D341Med (cell line): Measurements from ENCODE around the gene OLFM4.
A peak's percentile ranks its signal among the peaks of the same experiment; 100 is the strongest.

Experiments used
- DNase-seq: peaks from one replicate; pipeline ENCODE4 v3.0.0; 2012; ENCODE audit warnings: low spot score

Gene OLFM4

DNA sequence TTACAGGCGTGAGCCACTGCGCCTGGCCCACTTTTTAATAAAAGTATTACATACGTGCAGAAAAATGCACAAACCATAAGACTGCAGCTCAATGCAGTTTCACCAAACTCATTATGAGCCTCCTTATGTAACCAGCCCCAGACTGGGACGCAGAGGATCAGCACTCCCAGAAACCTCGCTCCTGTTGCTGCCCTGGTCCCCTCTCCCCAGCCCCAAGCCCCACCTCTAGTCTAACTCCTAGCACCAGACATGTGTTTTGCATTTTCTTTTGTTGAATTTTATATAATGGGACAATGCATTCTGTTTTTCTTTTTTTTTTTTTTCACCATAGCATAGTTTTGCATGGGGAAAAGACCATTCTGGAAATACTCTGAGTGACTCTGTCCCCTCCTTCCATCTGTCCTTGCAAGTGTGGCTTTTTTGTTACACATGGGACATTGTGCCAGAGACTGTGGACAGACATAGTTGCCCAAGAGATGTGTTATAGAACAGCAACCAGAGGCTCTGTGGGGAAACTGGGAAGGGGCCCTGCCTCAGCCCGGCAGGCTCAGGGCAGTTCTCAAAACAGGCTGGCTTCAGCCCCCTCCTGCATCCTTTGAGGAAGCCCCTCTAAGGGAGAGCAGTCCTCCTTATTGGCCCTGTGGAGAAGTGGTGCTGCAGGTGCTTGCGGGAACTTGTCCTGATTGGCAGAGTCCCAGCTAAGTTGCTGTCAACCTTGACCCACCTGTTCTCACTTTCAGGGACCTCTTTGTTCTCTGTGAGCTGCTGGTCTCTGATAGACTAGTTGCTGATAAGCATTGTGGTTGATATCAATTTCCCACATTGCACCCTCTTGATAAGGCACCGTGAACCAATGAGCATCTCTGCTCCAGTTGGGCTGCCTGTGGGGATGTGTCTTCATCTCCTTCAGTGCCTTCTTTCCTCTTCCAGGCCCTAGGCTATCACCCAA lies 13.8 kb upstream of the OLFM4 start:
- no peak for DNase-seq

DNA sequence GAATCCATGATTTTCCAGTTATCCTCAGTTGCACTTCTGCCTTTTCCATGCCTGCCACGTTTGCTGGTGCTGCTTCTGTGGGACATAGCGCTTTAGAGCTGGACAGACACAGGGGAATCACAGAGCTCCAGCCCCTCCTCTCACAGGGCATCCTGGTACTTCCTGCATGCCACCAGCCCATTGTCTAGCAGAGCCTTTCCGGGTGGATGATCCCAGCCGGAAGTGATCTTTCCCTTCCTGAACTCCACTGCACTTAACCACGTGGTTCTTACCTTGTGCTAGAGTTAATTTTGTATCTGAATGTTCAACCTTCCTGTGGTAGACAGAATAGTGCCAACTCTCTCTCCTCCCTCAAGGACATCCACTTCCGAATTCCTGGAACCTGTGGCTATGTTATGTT lies 12.6 kb upstream of the OLFM4 start:
- DNase-seq, result no peak

DNA sequence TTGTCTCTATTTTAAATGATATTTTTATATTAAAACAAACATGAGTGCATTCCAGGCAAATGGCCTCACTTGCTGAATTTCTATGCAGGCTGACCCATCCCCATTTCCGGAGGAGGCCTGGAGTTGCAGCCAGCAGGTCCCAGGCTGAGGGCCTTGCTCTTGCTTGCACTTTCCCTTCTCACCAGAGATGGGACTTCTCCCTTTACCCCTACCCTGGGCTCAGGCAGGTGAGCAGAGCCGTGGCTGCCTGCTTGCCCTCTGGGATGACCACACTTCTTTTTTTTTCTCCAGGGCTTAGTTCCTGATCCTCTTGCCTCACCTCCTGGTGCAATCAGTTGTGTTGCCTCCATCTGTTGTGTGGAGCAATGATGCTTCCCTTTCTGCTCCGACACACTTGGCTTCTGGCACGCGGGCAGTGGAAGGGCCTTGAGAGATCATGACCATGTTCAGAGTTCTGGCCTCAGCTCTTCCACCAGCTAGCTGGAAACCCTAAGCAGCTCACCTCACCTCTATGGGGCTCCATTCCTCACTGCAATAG lies 11.1 kb upstream of the OLFM4 start:
- DNase-seq, result no peak

DNA sequence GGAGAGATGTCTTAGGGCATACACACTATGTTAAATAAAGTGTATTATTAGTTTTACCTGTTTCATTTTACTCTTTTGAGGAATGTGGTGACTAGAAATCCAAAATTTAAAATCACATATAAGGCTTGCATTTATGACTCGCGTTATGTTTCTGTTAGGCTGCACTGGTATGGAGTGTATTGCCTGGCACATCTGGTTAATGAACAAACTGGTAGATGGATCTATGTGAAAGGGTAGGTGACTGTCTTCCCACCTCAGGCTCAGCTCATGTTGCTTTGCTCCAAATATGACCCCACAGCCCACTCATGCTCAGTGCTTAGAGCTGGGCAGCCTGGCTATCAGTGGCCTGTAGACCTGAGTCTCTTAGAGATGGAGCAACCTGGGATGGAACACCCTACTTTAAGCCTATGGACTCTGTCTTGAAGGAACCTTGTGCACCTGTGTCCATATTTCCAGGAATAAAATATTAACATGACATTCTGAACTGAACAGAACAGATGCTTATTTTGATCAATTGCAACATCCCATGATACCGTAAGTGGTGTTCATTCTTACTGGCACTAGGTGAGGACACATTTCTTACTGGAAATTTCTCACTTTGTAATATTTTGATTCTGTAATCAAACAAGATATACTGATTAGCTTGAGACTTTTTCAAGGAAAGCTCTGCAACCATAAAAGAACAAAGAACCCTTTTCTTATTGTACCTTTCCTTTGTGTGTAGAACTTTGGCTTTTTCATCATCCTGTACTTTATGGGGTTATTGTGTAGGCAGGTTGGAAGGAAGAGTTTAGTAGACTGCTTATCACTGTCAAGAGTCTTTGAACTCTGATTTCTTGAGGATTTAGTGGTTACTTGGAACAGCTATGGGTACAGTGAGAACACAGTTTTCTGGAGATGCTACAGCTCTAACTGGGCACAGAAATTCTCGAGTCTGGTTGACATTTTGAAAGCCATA lies 9.6 kb upstream of the OLFM4 start:
- no peak for DNase-seq

DNA sequence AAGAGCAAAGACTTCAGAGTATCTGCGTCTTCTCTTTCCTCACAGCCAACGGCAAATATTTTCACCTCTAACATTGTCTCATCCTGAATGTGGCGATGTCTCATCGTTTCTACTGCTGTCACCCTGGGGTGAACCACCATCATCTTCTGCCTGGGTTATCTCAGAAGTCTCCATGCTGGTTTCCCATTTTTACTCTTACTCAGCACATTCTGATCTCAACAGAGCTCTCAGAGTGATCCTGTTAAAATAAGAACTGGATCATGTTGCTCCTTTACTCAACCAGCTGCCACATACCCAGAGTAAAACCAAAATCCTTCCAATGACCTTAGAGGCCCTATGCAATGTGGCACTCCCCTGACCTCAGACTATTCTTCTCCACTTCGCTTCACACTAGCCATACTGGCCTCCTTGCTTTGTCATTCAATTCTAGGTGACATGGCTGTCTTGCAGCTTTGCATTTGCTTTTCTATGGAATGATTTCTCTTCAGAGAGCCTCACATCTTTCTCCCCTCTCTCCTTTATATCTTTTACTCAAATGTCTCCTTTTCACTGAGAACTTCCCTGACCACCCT lies 7.8 kb upstream of the OLFM4 start:
- DNase-seq, result no peak

DNA sequence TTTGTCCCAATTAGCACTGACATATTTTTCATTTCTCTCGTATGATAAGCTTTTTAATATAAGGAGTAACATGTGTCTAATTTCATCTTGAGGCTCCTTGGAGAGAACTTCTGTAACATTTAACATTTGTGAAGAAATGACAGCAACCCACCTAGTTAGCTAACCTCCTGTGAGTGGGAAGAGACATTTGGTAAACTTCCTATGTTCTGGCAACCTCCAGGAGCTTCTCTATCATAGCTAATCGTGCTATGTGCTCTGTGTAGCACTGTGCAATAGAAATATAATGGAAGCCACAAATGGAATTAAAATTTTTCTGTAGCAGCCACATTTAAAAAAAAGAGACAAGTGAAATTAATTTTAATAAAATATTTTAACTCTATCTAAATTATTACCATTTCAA lies 5.4 kb upstream of the OLFM4 start:
- no peak for DNase-seq

DNA sequence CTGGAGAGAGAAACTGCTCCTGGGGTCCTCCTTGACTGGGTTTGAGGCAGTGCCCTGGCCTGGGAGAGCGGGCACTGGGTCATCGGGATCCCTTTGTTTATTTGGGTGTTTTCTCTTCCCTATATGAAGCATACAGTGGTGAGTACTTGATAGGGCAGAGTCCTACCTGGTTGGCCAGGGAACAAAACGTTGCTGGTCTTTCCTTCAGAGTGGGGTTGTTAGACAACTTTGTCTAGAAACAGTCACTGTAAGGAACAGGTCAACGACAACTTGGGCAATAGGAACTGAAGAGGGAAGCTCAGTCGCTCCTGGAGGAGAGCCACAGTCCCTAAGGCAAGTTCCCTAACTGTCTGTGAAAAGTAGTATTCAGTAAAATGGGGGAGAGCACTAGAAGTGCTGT lies 550 bp upstream of the OLFM4 start:
- no peak for DNase-seq

DNA sequence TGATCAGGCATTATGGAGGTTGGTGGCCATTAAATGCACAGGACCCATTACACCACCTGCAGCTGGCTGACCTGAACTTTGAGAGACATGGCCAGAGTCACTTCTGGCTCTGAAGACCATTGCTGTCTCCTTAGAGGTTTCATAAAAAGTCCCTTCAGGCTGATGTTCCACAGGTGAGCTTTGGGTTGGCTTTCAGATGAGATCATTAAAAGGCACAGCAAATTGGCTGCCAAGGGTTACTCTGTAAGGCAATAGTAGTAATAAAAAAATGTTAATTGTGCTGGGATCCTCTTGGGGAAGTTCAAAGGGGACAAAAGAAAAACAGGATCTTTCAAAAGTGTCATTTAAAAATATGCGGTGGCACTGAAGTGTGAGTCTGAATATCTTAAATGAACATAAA lies 4.2 kb downstream of the OLFM4 start:
- DNase-seq, result no peak

DNA sequence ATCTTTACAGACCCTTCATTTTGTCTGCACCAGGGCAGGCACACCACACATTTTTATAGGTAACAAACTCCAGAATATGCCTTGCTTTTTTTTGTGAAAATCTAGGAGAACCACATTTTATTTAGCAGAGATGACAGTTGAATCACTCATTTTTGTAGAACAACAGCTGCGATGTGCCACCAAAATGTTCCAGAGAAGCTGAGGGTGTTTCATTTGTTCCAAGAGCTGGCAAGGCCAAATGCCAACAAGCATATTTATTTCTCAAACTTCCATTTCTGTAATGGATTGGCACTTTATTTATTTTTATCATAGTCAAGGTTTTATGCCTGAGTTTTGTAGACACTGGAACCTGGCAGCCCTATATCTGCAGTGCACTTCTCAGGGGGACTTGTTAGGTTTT lies 10.4 kb downstream of the OLFM4 start:
- DNase-seq, result no peak

DNA sequence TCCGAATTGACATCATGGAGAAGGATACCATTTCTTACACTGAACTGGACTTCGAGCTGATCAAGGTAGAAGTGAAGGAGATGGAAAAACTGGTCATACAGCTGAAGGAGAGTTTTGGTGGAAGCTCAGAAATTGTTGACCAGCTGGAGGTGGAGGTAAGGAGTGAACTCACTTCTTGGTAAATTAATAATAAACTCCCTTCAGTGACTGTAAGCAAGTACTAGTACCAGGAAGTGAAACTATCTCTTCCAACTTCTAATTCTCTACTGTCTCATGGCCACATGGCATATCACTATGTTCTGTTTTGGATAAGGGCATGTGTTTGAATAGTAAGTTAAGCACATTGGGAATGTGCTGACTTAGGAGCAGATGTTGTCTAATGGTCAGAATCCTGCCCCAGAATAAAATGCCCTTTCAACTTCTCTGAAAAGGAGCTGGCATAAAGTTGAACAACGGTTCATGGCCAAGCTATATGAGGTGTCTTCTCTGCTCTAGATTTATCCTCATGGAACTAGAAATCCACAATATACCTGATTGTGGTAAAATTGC lies 13.4 kb downstream of the OLFM4 start:
- DNase-seq, result no peak

DNA sequence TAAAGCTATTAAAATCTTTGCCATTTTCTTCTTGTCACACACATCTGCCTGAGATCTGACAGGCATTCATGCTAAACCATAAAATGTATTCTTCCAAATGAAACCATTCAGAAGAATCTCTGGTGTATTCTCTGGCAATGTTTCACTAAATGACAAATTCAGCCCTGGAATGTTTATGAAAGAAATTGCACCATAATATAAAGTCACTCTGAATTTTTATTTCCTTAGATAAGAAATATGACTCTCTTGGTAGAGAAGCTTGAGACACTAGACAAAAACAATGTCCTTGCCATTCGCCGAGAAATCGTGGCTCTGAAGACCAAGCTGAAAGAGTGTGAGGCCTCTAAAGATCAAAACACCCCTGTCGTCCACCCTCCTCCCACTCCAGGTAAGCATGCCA lies 14.3 kb downstream of the OLFM4 start:
- DNase-seq, result no peak

DNA sequence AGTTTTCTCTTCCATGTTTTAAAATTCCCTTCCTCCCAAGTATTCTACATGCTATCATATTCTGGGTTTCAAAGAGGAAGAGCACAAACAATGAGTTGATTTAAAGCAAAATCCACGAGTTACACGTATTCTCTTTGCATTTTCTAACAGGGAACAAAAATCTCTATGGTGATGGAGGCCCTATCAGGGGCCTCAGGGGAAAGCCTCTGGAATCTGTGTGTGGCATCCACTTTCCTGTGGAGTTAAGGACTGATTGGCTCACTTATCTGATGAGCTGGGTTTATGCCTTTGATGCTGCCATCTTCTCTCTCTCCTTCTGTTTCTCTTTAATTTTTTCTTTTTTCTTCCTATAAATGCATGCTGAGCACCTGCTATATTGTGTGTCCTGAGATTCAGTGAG lies 14.8 kb downstream of the OLFM4 start:
- DNase-seq, result no peak

DNA sequence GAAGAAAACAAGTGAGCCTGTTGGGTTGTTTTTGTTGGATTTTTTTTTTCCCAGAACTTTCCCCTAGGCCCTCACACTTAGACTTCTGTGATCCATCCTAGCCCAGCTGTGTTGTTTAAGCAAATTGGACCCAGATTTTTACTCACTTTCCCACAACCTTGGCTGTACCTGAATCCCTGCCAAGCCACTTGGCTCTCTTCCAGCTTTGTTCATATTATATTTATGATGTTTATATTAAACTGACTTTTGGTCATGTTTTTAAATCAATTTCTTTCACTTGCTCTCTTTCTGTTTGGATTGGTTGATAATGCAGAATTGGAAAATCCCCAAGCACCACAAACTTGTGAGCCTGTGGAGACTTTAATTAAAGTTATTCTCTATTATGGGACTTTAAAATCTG lies 16.6 kb downstream of the OLFM4 start:
- no peak for DNase-seq

DNA sequence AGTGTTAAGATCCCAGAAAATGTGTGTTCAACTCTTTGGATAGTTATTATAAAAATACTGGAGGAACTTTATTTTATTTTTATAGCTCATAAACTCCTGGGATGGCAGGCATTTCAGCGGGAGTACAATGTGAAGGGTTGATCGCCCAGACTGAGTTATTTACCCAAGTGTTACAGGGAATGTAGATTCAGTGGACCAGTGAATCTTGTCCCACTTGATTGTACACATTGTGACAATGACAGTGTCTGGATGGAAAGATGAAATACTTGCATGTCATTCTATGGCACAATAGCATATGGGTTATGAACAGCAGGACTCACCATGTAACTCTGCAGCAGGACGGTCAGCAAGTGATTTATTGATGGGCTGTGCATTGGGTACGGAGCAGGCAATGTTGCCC lies 20.3 kb downstream of the OLFM4 start:
- DNase-seq, result no peak

DNA sequence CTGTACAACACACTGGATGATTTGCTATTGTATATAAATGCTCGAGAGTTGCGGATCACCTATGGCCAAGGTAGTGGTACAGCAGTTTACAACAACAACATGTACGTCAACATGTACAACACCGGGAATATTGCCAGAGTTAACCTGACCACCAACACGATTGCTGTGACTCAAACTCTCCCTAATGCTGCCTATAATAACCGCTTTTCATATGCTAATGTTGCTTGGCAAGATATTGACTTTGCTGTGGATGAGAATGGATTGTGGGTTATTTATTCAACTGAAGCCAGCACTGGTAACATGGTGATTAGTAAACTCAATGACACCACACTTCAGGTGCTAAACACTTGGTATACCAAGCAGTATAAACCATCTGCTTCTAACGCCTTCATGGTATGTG lies 21.5 kb downstream of the OLFM4 start:
- DNase-seq, result no peak

DNA sequence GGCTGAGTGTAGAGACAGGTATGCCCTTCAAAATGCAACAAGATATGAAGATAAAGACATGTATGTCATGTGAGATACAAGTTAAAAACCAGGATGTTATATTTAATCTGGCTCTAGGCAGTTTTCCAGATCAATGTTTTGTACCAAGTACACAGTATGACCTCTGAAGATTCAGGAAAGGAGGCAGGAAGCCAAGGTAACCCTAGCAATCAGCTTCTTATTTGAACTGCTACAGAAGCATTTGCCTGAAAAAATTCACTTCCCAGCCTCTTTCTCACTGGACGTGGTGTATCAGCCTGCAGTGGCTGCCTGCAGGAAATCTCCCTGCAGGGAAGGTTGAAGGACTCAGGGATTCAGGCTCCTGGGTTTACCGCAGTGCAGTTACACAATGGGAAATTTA lies 24.1 kb downstream of the OLFM4 start:
- no peak for DNase-seq

DNA sequence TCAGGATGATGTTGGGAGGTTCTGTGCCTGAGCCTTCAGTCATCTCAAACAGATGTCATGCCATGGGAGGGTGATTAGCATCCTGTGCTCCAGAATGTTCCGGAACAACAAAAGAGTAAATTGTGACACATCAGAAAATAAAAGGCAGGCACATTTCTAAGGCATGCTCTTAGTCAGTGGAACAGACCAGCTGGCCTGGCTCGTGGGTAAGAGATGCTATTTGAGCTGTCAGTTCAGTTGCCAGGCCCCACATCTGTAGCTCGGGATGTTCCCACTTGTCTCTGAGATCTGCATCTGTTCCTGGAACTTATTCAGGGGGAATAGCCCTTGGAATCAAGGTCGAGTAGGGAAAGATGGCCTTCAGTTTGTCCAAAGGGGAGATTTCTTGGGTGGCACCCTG lies 26.0 kb downstream of the OLFM4 start:
- no peak for DNase-seq

DNA sequence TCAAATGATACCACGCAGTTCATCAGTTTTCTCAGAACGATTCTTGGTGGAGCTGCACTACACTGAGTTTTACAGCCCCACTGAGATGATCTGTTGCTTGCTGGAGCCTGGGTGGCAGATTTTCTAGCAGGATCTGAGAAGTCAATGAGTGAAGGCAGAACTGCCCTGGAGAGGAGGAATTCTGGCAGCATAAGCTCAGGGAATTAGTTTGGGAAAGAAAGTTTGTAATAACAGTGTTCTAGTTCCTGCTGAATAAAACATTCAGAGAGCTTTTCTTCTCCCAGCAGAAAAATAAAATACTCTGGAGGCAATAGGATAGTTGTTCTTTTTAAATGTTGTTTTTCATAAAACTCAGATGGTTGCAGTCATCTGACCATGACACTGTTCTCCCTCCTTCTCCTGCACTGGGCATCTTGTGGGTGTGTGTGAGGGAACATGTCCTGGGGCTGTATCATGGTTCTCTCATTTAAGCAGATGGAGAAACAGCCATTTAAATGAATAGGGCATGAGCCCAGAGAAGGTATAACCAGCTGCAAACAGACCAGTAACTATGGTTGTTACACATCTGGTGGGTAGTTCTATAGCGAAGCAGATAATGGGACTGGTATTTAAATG lies 29.6 kb downstream of the OLFM4 start:
- DNase-seq, result no peak

DNA sequence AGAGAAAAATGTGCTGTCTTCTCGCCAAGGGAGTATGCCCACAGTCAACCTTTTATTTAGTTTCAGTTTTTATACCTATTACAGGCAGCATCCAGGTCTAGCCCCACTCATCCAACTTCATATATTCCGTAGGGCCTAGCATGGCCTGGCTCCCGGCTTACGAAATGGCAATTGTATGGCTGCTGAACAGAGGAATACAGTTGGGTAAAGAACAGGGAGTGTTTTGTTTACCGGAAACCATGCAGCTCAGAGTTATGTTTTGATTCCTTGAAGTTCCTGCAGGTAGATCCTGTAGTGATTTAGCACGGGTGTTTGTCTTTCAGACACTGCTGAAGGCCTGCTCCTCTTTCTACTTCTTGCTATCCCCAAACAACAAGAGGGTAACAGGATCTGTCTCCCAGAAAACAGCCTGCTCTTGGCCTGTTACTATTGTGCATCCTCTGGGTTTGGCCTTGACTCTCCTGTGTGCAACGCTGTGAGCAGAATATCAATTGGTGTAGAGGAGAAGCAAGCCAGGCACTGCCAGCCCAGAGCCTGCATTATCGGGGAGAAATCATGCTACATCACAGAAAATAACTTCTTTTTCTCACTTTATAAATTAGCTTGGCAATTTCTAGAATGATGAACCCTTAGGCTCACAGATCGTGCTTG lies 32.4 kb downstream of the OLFM4 start:
- no peak for DNase-seq

DNA sequence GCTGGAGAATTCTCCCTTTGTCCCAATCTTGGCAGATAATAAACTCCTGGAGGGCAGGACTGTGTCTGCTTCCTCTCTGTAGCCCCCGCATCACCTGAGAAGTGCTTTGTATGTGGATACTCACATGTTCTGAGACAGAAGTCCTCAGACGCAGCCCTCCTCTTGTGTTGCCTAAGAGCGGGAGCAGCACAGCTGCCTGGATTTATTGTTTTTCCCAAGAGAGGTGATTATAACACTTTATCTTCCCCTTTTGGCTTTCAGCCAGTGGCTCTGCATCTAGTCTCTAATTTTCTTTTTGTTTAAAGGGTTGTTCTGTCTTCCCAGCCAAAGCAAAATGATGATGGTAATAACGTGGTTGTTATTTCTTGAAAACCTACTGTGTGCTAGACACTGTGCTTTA lies 36.1 kb downstream of the OLFM4 start:
- peak; percentile 84 for DNase-seq

DNA sequence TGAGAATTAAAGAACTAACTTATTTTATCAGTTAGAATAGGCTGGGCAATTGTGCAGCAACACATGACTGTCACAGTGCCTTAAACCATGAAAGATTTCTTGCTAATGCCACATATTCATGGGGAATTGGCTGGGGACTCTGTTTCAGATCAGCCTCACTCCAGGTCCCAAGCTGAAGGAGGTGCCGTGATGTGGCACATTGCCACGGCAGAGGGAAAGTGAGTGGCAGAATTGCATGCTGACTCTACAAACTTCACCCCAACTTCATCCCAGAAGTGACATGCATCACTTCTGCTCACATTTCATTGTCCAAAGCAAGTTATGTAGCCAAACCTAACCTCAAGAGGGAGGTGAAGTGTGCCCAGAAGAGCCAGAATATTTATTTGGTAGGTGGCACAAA lies 37.8 kb downstream of the OLFM4 start:
- no peak for DNase-seq
